Measurements from ENCODE around the gene LSP1.

DNA sequence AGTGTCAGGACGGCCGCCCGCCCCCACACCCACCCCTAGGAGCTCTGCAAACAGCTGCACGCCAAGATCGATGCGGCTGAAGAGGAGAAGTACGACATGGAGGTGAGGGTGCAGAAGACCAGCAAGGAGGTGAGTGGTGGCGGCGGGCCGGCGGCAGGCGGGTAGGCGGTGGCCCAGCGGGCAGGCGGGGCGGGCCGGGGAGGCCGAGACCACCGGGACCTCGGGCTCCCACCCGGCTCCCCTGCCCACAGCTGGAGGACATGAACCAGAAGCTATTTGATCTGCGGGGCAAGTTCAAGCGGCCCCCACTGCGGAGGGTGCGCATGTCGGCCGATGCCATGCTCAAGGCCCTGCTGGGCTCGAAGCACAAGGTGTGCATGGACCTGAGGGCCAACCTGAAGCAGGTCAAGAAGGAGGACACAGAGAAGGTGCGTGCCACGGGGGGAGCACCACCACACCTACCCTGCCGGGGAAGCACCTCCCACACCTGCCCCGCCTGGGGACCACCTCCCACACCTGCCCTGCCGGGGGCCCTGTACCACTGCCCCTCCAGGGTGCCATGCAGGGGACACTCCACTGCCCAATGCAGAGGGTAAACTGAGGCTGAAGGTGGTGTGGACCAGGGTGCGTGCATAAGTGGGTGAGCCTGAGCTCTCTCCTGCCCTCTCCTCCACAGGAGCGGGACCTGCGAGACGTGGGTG, 12.0 kb upstream of the LSP1 start:
- TF ChIP-seq CTCF (IDR thresholded peaks at IDR 0.05) = no peak
- TF ChIP-seq POLR2A (IDR thresholded peaks at IDR 0.05) = no peak
